Thoracic aorta (tissue), 2 donors: ENCODE results near the gene GASK1A. TPM values are rescaled to one million over a fixed set of nuclear protein-coding genes. Genes with fewer than 3 reads are reported as not detected.

Experiments used
- ATAC-seq: fragments of 150-250 bp; one replicate; pipeline ENCODE4 v1.8.0; 2017; ENCODE audit warnings: low read depth; ENCODE audit not compliant: insufficient number of reproducible peaks, low FRiP score
- DNase-seq: peaks from one replicate; pipeline ENCODE4 v3.0.0-alpha.2; 2020; ENCODE audit warnings: low spot score
- H3K27ac ChIP-seq, 2 donors: fragments of 200-600 bp; sonication (generic); 1 replicate in 1 of 2; 2 replicates in 1 of 2; pipeline ENCODE4 v1.5.1; 2016; ENCODE audit warnings: mild to moderate bottlenecking in 2 of 2, moderate library complexity in 2 of 2
- H3K27me3 ChIP-seq: fragments of 200-600 bp; sonication (generic); replicated peaks from 2 replicates; pipeline ENCODE4 v1.6.0; 2016; ENCODE audit warnings: mild to moderate bottlenecking; ENCODE audit not compliant: insufficient read depth
- H3K36me3 ChIP-seq: fragments of 200-600 bp; sonication (generic); one replicate; pipeline ENCODE4 v1.5.1; 2016
- H3K4me1 ChIP-seq, 2 donors: fragments of 200-600 bp; sonication (generic); 1 replicate in 1 of 2; 2 replicates in 1 of 2; pipeline versions ENCODE4 v1.5.1 to v1.6.0; 2016; ENCODE audit warnings: low read depth in 2 of 2, mild to moderate bottlenecking in 1 of 2; ENCODE audit not compliant: control insufficient read depth in 1 of 2
- H3K4me3 ChIP-seq: fragments of 200-600 bp; sonication (generic); 2 replicates; pipeline ENCODE4 v1.5.1; 2016; ENCODE audit warnings: mild to moderate bottlenecking
- H3K9me3 ChIP-seq: fragments of 200-600 bp; sonication (generic); 2 replicates; pipeline ENCODE4 v1.5.1; 2016
- total RNA-seq, 2 donors: library from RNA; depleted of rRNA; stranded (reverse); fragments of >200 nt; gene quantifications; one replicate each; pipeline versions ENCODE4 v1.1.0 to v1.2.3, GENCODE V29; 2016
- TF ChIP-seq, protein P1 (sequence below): fragments of 200-600 bp; sonication (generic); IDR thresholded peaks from one replicate; pipeline ENCODE4 v1.5.1; 2019; ENCODE audit warnings: antibody characterized with exemption

GASK1A gene
- total RNA-seq, 2 donors from 2014 or later, result 10.2 to 37.3 TPM

DNA sequence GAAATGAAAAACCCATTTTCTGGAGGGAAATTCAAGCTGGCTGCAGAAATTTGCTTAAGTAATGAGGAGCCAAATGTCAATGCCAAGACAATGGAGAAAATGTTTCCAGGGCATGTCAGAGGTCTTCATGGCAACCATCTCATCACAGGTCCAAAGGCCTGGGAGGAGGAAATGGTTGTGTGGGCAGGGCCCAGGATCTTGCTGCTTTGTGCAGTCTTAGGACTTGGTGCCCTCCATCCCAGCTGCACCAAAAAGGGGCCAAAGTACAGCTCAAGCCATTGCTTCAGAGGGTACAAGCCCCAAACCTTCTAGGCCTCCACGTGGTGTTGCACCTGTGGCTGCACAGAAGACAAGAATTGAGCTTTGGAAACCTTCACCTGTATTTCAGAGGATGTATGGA lies 67.5 kb downstream of the GASK1A start:
- no peaks in the 10 kb centered on the region for H3K36me3 ChIP-seq
- H3K9me3 ChIP-seq, result peaks cover 37% of the 10 kb centered on the region
- ATAC-seq (no peak), DNase-seq (no peak)
- TF ChIP-seq, protein P1, sequence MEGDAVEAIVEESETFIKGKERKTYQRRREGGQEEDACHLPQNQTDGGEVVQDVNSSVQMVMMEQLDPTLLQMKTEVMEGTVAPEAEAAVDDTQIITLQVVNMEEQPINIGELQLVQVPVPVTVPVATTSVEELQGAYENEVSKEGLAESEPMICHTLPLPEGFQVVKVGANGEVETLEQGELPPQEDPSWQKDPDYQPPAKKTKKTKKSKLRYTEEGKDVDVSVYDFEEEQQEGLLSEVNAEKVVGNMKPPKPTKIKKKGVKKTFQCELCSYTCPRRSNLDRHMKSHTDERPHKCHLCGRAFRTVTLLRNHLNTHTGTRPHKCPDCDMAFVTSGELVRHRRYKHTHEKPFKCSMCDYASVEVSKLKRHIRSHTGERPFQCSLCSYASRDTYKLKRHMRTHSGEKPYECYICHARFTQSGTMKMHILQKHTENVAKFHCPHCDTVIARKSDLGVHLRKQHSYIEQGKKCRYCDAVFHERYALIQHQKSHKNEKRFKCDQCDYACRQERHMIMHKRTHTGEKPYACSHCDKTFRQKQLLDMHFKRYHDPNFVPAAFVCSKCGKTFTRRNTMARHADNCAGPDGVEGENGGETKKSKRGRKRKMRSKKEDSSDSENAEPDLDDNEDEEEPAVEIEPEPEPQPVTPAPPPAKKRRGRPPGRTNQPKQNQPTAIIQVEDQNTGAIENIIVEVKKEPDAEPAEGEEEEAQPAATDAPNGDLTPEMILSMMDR, result no peak
- no peak overlapping the region for H3K27ac ChIP-seq
- peaks cover 0 to 7% of the 10 kb centered on the region in 2 donors for H3K4me1 ChIP-seq
- no peak overlapping the region for H3K4me3 ChIP-seq
- no peaks in the 10 kb centered on the region for H3K27me3 ChIP-seq

DNA sequence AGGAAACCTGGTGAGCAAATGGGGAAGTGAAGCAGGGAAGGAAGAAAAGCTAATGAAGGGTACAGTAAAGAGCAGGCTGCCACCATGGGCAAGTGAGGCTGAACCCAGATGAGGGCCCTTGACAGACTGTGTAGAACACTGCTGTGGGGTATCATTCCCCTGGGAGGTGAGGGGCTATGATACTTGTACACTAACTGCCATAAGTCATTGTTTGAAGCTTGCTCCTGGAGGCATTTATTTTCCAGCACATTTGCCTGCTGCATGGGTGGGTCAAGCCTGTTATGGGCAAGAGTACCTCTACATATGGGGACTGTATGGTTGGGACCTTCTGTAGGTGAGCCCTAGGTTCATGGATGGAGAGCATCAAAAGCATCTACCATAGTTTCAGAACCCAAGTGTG lies 69.4 kb downstream of the GASK1A start:
- ATAC-seq (no peak), DNase-seq (no peak)
- peaks cover 37% of the 10 kb centered on the region for H3K9me3 ChIP-seq

DNA sequence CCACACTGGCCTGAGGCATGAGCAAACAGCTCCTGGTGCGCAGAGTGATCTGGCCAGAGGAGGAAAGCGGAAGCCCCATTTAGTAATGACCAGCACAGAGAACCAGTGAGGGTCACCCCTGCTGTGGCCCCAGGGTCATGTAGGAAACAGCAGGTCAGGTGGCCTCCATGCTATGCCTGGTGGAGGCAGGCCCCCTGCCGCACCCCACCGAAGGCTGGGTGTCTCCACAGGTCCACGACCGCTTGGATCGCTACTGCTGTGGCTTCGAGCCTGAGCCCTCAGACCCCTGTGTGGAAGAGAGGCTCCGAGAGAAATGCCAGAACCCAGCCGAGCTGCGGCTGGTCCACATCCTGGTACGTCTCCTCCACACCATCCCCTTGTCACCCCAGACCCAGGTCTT lies 74.2 kb downstream of the GASK1A start:
- TF ChIP-seq, protein P1, result no peak
- Histone ChIP-seq H3K4me1 (no peaks in the 10 kb centered on the region), H3K27ac (no peak overlapping the region), H3K9me3 (peaks cover 21% of the 10 kb centered on the region), H3K36me3 (peaks cover 8% of the 10 kb centered on the region), H3K4me3 (no peak overlapping the region), H3K27me3 (no peaks in the 10 kb centered on the region)
- no peak for DNase-seq
- ATAC-seq, result no peak

More for the DNA sequence above, 69.4 kb downstream of the GASK1A start:
- TF ChIP-seq, protein P1, result no peak
- Histone ChIP-seq H3K36me3 (no peaks in the 10 kb centered on the region), H3K27ac (no peak overlapping the region), H3K4me1 (no peaks in the 10 kb centered on the region), H3K4me3 (no peak overlapping the region), H3K27me3 (no peaks in the 10 kb centered on the region)

DNA sequence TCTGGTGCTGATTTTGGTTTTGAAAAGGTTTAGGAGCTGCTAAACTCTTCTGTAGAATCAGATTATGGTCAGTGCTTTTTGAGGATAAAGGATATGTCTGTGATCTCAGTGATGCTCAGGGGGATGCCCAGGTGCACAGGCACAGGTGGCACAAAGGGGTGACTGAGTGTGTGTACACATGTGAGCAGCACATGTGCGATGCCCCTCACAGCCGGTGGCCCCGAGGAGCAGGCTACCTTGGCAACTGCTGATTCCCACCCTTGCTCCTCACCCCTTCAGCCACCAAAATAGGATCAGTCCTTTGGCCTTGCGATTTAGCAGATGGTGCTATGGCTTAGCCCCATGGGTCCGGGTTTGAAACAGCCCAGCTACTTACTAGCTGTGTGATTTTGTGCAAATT lies 75.6 kb downstream of the GASK1A start:
- Histone ChIP-seq H3K27ac (no peak overlapping the region), H3K27me3 (no peaks in the 10 kb centered on the region)
- DNase-seq, result no peak

DNA sequence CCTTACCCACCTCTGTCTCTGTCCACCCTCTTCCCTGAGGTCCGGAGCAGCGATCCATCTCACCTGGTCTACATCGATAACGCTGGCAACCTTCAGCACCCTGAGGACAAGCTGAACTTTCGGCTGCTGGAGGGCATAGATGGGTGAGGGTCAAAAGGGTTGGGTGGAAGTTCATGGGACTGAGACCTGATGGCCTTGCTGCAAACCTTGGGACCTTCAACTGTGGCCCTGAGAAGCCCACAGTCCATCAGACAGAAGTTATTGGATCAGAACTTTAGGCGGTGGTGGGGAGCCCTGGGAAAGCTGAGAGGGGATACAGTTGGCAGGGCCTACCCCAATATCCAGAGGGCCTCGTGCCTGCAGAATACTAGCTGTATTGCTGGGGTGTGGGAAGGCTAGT lies 76.3 kb downstream of the GASK1A start:
- Histone ChIP-seq H3K27me3 (no peaks in the 10 kb centered on the region), H3K4me3 (no peak overlapping the region), H3K27ac (no peak overlapping the region), H3K4me1 (no peaks in the 10 kb centered on the region), H3K36me3 (peaks cover 8% of the 10 kb centered on the region), H3K9me3 (peaks cover 6% of the 10 kb centered on the region)
- no peak for DNase-seq
- TF ChIP-seq, protein P1, result no peak
- no peak for ATAC-seq

More for the DNA sequence above, 75.6 kb downstream of the GASK1A start:
- peaks cover 8% of the 10 kb centered on the region for H3K36me3 ChIP-seq
- no peak for ATAC-seq
- no peaks in the 10 kb centered on the region for H3K4me1 ChIP-seq
- peaks cover 11% of the 10 kb centered on the region for H3K9me3 ChIP-seq
- TF ChIP-seq, protein P1, result no peak
- H3K4me3 ChIP-seq, result no peak overlapping the region
